MCF 10A (cell line): Measurements from ENCODE around the gene ZNF646. TPM values are rescaled to one million over a fixed set of nuclear protein-coding genes. Genes with fewer than 3 reads are reported as not detected.

Experiments used
- BruUV-seq: library from RNA; stranded (reverse); fragments of 400-500 nt; replicated peaks from 2 replicates; lab custom pipeline; 2021; lab: Mats Ljungman, UMichigan
- CTCF ChIA-PET: fragments of 300-600 bp; sonication (Branson Sonifier 250); formaldehyde crosslinking; extraction: SDS; loops from one replicate; lab custom pipeline; 2021; ENCODE audit warnings: antibody characterized with exemption, inconsistent platforms; lab: Yijun Ruan, JAX
- POLR2A ChIA-PET: fragments of 300-600, 350-650 bp; sonication (Branson Sonifier 250); formaldehyde crosslinking; extraction: SDS; loops from one replicate; lab custom pipeline; 2020; ENCODE audit warnings: antibody characterized with exemption, inconsistent platforms; lab: Yijun Ruan, JAX
- DNase-seq: peaks from one replicate; pipeline ENCODE4 v3.0.0-alpha.2; 2018; ENCODE audit not compliant: unreplicated experiment
- H3K27ac Mint-ChIP-seq: one replicate; pipeline ENCODE4 v1.8.0; 2022; ENCODE audit warnings: mild to moderate bottlenecking, low read depth, mixed read lengths; ENCODE audit not compliant: unreplicated experiment
- H3K27me3 Mint-ChIP-seq: one replicate; pipeline ENCODE4 v1.8.0; 2022; ENCODE audit warnings: mixed read lengths; ENCODE audit not compliant: insufficient read depth, unreplicated experiment
- H3K36me3 Mint-ChIP-seq: one replicate; pipeline ENCODE4 v1.8.0; 2022; ENCODE audit warnings: mild to moderate bottlenecking, moderate library complexity, mixed read lengths; ENCODE audit not compliant: insufficient read depth, unreplicated experiment
- H3K4me1 Mint-ChIP-seq: one replicate; pipeline ENCODE4 v1.8.0; 2022; ENCODE audit warnings: mixed read lengths; ENCODE audit not compliant: insufficient read depth, unreplicated experiment
- H3K4me3 Mint-ChIP-seq: one replicate; pipeline ENCODE4 v1.8.0; 2022; ENCODE audit warnings: mild to moderate bottlenecking, moderate library complexity, mixed read lengths; ENCODE audit not compliant: unreplicated experiment
- H3K9me3 Mint-ChIP-seq: one replicate; pipeline ENCODE4 v1.8.0; 2022; ENCODE audit warnings: mixed read lengths; ENCODE audit not compliant: unreplicated experiment
- intact Hi-C: fragments of 100-400 bp; cut with micrococcal nuclease; formaldehyde crosslinking; loops from 2 replicates; pipeline ENCODE4 v1.14.1; 2022
- total RNA-seq: library from RNA; stranded (reverse); gene quantifications from 2 replicates; pipeline ENCODE4 v1.2.3, GENCODE V29; 2022
- TF ChIP-seq, protein P1 (sequence below): fragments of 200-600 bp; IDR thresholded peaks from one replicate; pipeline ENCODE4 v1.8.0; 2022; ENCODE audit warnings: antibody characterized with exemption, mild to moderate bottlenecking; ENCODE audit not compliant: unreplicated experiment

ZNF646 gene
- total RNA-seq, 1 experiment from 2014 or later, result 12.6 TPM

- ChIA-PET POLR2A (interaction anchor here (4.4 kb wide), 1 partner anchor 42 kb away, joined by 52 read pairs; the partner anchor contains the start of genes ZNF646 and ZNF668), CTCF (interaction anchor here (0.7 kb wide), 1 partner anchor 45 kb away, joined by 3 read pairs; no protein-coding TSS in a partner anchor)
- no peaks in the 10 kb centered on the region for H3K4me1 Mint-ChIP-seq
- TF ChIP-seq, protein P1, sequence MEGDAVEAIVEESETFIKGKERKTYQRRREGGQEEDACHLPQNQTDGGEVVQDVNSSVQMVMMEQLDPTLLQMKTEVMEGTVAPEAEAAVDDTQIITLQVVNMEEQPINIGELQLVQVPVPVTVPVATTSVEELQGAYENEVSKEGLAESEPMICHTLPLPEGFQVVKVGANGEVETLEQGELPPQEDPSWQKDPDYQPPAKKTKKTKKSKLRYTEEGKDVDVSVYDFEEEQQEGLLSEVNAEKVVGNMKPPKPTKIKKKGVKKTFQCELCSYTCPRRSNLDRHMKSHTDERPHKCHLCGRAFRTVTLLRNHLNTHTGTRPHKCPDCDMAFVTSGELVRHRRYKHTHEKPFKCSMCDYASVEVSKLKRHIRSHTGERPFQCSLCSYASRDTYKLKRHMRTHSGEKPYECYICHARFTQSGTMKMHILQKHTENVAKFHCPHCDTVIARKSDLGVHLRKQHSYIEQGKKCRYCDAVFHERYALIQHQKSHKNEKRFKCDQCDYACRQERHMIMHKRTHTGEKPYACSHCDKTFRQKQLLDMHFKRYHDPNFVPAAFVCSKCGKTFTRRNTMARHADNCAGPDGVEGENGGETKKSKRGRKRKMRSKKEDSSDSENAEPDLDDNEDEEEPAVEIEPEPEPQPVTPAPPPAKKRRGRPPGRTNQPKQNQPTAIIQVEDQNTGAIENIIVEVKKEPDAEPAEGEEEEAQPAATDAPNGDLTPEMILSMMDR, result no peak
- H3K36me3 Mint-ChIP-seq, result peaks cover 37% of the 10 kb centered on the region
- H3K27me3 Mint-ChIP-seq, result no peaks in the 10 kb centered on the region
- no peak overlapping the region for H3K4me3 Mint-ChIP-seq
- DNase-seq, result no peak
- no peaks in the 10 kb centered on the region for H3K9me3 Mint-ChIP-seq
- no peak overlapping the region for H3K27ac Mint-ChIP-seq
- intact Hi-C loops, result loop anchor here (5.0 kb wide), 3 partner anchors 34 to 421 kb away; no protein-coding TSS in a partner anchor
- BruUV-seq, result no TSS peak
Observed at GRCh38 chr16:31031276-31031675, 42.9 kb upstream of the ZNF646 start.

- no peaks in the 10 kb centered on the region for H3K27me3 Mint-ChIP-seq
- peak within 1 kb of the TSS; percentile 91 for H3K4me3 Mint-ChIP-seq
- H3K9me3 Mint-ChIP-seq, result no peaks in the 10 kb centered on the region
- DNase-seq, result peak; percentile 96
- TF ChIP-seq, protein P1, result no peak
- no TSS peak for BruUV-seq
- POLR2A ChIA-PET, result interaction anchor here (0.6 to 4.4 kb wide), 18 partner anchors 10 to 421 kb away, joined by 3 to 52 read pairs (median 5); partner anchors contain the start of genes HSD3B7, KAT8, VKORC1 and ZNF646
- CTCF ChIA-PET, result interaction anchor here (0.6 to 0.9 kb wide), 3 partner anchors 13 to 109 kb away, joined by 3 read pairs; no protein-coding TSS in a partner anchor
- H3K27ac Mint-ChIP-seq, result peak within 1 kb of the TSS; percentile 84
- no peaks in the 10 kb centered on the region for H3K4me1 Mint-ChIP-seq
- intact Hi-C loops, result loop anchor here (1.0 to 5.0 kb wide), 5 partner anchors 19 to 419 kb away; no protein-coding TSS in a partner anchor
- peaks cover 40% of the 10 kb centered on the region for H3K36me3 Mint-ChIP-seq
Observed at GRCh38 chr16:31032736-31033708, 41.2 kb upstream of the ZNF646 start, which contains the start of gene STX4. Gene STX4, plus strand, starts transcription at chr16:31033558. Its CDS starts 248 bp downstream, at chr16:31033806.

GRCh38 chr16:31033709-31034492 lies 40.3 kb upstream of the ZNF646 start:
- Mint-ChIP-seq H3K9me3 (no peaks in the 10 kb centered on the region), H3K27me3 (no peaks in the 10 kb centered on the region), H3K36me3 (peaks cover 46% of the 10 kb centered on the region), H3K27ac (peak overlapping the region; percentile 84), H3K4me1 (no peaks in the 10 kb centered on the region), H3K4me3 (peak overlapping the region; percentile 91)
- ChIA-PET POLR2A (interaction anchor here (0.6 to 4.4 kb wide), 20 partner anchors 11 to 420 kb away, joined by 3 to 52 read pairs (median 4); partner anchors contain the start of genes HSD3B7, KAT8, VKORC1 and ZNF646), CTCF (interaction anchor here (0.6 to 0.9 kb wide), 3 partner anchors 12 to 108 kb away, joined by 3 read pairs; no protein-coding TSS in a partner anchor)
- TF ChIP-seq, protein P1, result no peak
- peak; percentile 87 for DNase-seq
- intact Hi-C loops, result loop anchor here (1.0 to 5.0 kb wide), 5 partner anchors 18 to 418 kb away; no protein-coding TSS in a partner anchor
- BruUV-seq, result TSS peak; percentile 63
